Measurements from ENCODE around the gene ST7.
A peak's percentile ranks its signal among the peaks of the same experiment; 100 is the strongest.

ST7 gene

DNA sequence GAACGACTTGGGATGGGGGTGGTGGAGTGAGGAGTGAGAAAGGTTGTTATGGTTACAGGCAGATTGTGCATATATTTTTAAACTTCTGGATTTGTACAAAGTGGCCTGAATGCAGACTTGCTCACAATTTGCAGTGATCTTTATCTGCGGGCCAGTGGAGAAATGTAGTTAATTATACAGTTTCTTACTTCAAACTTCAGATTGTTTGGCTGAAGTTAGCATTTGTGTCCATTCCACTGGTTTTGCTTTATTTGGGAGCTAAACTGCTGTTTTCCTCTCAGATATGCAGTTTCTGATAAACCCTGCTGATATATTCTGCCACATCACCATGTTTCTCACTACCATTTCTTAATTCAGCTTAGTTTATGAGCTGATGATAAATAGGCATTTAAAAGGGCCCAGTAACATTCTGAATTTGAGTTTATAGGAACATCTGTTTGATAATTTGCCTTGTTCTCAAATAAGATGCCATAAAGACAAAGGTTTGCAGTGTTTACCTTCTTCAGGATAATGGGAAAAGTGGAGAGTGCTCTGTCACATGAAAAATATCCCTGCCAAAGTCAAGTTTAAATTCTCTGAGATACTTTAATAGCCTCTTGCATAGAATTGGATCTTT is 170.1 kb downstream of the ST7 start:
- Mint-ChIP-seq H3K4me1 (ENCODE audit: low read depth) (peaks cover 11% of the 10 kb centered on the region), H3K27me3 (peaks cover 2% of the 10 kb centered on the region), H3K36me3 (ENCODE audit: low read depth) (no peaks in the 10 kb centered on the region), H3K27ac (no peak overlapping the region), H3K9me3 (no peaks in the 10 kb centered on the region), H3K4me3 (no peak overlapping the region)
- no peak for DNase-seq

DNA sequence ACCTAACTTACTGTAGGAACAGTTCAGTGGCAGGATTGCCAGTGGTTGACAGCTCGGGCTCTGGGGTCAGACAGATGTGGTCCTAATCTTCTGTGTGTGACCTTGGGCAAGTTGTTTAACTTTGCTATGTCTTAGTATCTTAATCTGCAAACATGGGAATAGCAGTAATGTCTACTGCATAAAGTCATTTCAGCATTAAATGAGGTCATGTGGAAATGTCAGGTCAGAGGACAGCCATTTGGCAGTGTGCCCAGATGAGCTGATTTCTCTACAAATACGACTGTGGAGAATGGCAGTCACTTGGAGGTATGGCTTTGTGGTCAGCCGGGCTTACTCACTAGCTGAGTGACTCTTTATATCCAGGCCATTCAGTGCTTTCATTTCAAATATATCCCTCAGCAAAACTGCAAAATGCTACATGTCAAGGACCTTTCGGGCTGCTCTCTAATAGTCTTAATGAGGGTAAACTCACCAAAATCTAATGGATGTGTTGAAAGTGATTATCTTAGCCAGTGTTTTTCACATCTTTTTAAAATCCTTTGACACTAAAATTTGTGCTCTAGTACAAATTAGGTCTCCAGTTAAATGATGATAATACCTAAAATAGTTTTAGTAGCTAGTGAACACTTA is 171.4 kb downstream of the ST7 start:
- Mint-ChIP-seq H3K27me3 (no peaks in the 10 kb centered on the region), H3K36me3 (ENCODE audit: low read depth) (no peaks in the 10 kb centered on the region), H3K9me3 (no peaks in the 10 kb centered on the region), H3K4me3 (no peak overlapping the region), H3K27ac (peak overlapping the region; percentile 57), H3K4me1 (ENCODE audit: low read depth) (peaks cover 11% of the 10 kb centered on the region)
- peak; percentile 53 for DNase-seq

DNA sequence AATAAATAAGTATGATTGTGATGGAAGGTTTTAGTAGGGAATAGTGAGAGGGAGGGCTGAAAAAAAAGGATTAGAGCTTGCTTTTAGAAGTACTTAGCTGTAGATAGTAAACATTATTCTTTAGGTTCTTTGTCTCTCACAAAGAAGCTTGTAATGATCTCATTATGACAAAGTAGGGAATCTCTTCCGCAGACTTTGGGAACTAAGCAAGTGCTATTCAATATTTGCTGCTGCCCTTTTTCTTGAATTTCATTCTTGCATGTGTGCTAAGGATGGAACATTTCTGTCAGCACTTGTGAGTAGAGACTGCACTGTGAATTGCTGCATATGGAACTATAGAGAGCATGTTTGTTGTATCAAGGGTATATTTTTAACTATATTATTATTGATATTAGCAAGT is 173.4 kb downstream of the ST7 start:
- no peak for DNase-seq
- Mint-ChIP-seq H3K4me1 (ENCODE audit: low read depth) (peaks cover 12% of the 10 kb centered on the region), H3K4me3 (no peak overlapping the region), H3K27me3 (no peaks in the 10 kb centered on the region), H3K27ac (no peak overlapping the region), H3K9me3 (no peaks in the 10 kb centered on the region), H3K36me3 (ENCODE audit: low read depth) (peaks cover 2% of the 10 kb centered on the region)

GRCh38 chr7:117127585-117128168 is 174.4 kb downstream of the ST7 start:
- peaks cover 10% of the 10 kb centered on the region for H3K36me3 Mint-ChIP-seq (ENCODE audit: low read depth)
- DNase-seq, result peak; percentile 36
- no peak overlapping the region for H3K4me3 Mint-ChIP-seq
- H3K9me3 Mint-ChIP-seq, result no peaks in the 10 kb centered on the region
- no peaks in the 10 kb centered on the region for H3K27me3 Mint-ChIP-seq
- H3K4me1 Mint-ChIP-seq (ENCODE audit: low read depth), result peaks cover 20% of the 10 kb centered on the region
- H3K27ac Mint-ChIP-seq, result no peak overlapping the region

- Mint-ChIP-seq H3K27me3 (no peaks in the 10 kb centered on the region), H3K9me3 (no peaks in the 10 kb centered on the region), H3K27ac (no peak overlapping the region), H3K4me3 (no peak overlapping the region), H3K4me1 (ENCODE audit: low read depth) (peaks cover 21% of the 10 kb centered on the region), H3K36me3 (ENCODE audit: low read depth) (peaks cover 21% of the 10 kb centered on the region)
- no peak for DNase-seq
These were observed 176.2 kb downstream of the ST7 start for GRCh38 chr7:117129521-117129955.

DNA sequence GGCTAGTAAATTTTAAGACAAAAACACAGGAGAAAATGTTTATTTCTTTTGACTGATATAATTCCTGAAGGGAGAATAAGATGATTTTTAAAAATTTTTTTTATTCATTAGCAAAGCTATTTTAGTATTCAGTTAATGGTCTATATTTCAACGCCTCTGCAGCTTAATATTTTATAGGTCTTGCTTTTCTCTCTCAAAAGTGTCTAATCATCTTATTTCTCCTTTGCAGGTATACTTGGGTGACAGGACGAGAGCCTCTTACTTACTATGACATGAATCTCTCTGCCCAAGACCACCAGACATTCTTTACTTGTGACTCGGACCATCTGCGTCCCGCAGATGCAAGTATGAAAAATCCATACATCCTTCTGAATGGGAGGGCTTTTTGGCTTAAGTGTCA is 177.0 kb downstream of the ST7 start:
- Mint-ChIP-seq H3K36me3 (ENCODE audit: low read depth) (peaks cover 21% of the 10 kb centered on the region), H3K27me3 (no peaks in the 10 kb centered on the region), H3K4me3 (no peak overlapping the region), H3K27ac (no peak overlapping the region), H3K9me3 (no peaks in the 10 kb centered on the region), H3K4me1 (ENCODE audit: low read depth) (peaks cover 21% of the 10 kb centered on the region)
- no peak for DNase-seq

DNA sequence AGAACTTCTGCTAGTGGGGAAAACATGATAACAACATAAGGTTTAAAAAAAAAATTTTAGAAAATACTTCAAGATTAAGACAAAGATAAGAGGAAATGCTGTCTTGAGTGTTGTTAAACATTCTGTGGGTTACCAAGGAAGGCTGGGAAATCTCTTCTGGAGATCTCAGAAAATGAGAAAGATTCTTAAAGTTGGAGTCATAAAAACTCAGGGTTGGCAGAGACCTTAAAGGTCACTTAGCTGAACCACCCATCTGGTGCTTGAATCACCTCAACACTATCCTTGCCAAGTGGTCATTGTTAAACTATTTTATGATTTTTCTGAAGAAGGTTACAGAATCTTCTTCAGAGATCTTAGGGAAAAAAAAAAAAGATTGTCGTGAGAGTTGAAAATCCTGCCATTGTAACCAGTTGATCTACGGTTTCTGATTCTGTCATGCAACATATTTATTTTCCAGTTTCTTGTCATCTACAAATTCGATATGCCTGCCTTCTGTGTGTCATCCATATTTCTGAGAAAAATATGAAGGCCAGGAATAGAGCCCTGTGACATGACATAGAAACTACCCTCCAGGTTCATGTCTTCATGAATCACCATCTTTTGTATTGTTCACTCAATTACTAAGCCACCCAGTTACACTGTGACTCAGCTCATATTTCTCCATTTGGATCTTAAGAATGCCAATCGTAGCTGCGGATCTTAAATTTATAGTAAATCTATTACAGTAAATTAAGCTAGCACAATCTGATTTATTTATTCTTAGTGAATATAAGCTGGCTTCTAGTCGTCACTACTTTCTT is 179.2 kb downstream of the ST7 start:
- DNase-seq, result no peak

GRCh38 chr7:117133125-117133524 is 179.8 kb downstream of the ST7 start:
- Mint-ChIP-seq H3K27me3 (no peaks in the 10 kb centered on the region), H3K9me3 (no peaks in the 10 kb centered on the region), H3K4me3 (no peak overlapping the region), H3K36me3 (ENCODE audit: low read depth) (peaks cover 22% of the 10 kb centered on the region), H3K27ac (no peak overlapping the region), H3K4me1 (ENCODE audit: low read depth) (peaks cover 22% of the 10 kb centered on the region)
- DNase-seq, result no peak

More for the DNA sequence above, 179.2 kb downstream of the ST7 start:
- peaks cover 22% of the 10 kb centered on the region for H3K4me1 Mint-ChIP-seq (ENCODE audit: low read depth)
- no peaks in the 10 kb centered on the region for H3K9me3 Mint-ChIP-seq
- H3K27me3 Mint-ChIP-seq, result no peaks in the 10 kb centered on the region
- peaks cover 21% of the 10 kb centered on the region for H3K36me3 Mint-ChIP-seq (ENCODE audit: low read depth)
- no peak overlapping the region for H3K4me3 Mint-ChIP-seq
- peak overlapping the region; percentile 81 for H3K27ac Mint-ChIP-seq

DNA sequence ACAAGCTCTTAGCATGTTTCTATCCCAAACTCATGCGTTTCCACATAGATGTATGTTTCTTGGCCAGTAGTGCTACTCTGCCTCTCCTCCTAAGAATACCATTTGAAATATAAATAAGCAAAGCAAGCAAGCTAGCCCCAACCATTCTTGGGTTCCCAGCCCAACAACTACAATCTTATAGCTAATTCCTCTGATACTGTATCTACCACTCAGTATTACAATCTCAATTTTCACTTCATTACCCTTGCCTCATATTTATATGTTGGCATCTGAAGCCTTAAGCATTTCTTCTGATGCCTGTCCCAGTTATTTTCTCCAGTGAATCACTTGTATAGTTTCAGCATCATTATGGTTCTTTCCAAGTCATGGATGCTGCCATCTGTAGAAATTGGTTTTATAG is 181.1 kb downstream of the ST7 start:
- Mint-ChIP-seq H3K4me1 (ENCODE audit: low read depth) (peaks cover 22% of the 10 kb centered on the region), H3K27me3 (no peaks in the 10 kb centered on the region)

GRCh38 chr7:117134889-117135552 is 181.7 kb downstream of the ST7 start:
- DNase-seq, result no peak
- H3K27ac Mint-ChIP-seq, result peak overlapping the region; percentile 20
- no peak overlapping the region for H3K4me3 Mint-ChIP-seq
- peaks cover 32% of the 10 kb centered on the region for H3K36me3 Mint-ChIP-seq (ENCODE audit: low read depth)
- H3K27me3 Mint-ChIP-seq, result no peaks in the 10 kb centered on the region
- no peaks in the 10 kb centered on the region for H3K9me3 Mint-ChIP-seq
- peaks cover 22% of the 10 kb centered on the region for H3K4me1 Mint-ChIP-seq (ENCODE audit: low read depth)

More for the DNA sequence above, 181.1 kb downstream of the ST7 start:
- H3K4me3 Mint-ChIP-seq, result no peak overlapping the region
- no peaks in the 10 kb centered on the region for H3K9me3 Mint-ChIP-seq
- no peak for DNase-seq
- no peak overlapping the region for H3K27ac Mint-ChIP-seq
- H3K36me3 Mint-ChIP-seq (ENCODE audit: low read depth), result peaks cover 31% of the 10 kb centered on the region

DNA sequence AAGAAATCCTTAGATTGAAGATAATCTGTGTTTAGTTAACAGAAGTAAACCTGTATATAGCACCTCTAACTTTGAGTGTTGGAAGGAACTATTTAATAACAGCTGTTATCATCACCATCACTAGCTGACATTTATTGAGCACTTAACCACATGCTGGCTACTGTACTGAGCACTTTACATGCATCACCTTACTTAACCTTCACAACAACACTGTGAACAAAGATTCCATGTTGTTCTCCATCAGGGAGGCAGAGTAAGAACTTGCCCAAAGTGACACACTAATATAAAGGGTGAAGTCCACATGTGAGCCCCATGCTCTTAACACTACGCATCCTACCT is 182.2 kb downstream of the ST7 start:
- Mint-ChIP-seq H3K9me3 (no peaks in the 10 kb centered on the region), H3K27me3 (no peaks in the 10 kb centered on the region), H3K27ac (no peak overlapping the region), H3K36me3 (ENCODE audit: low read depth) (peaks cover 34% of the 10 kb centered on the region), H3K4me1 (ENCODE audit: low read depth) (peaks cover 22% of the 10 kb centered on the region), H3K4me3 (no peak overlapping the region)
- no peak for DNase-seq

DNA sequence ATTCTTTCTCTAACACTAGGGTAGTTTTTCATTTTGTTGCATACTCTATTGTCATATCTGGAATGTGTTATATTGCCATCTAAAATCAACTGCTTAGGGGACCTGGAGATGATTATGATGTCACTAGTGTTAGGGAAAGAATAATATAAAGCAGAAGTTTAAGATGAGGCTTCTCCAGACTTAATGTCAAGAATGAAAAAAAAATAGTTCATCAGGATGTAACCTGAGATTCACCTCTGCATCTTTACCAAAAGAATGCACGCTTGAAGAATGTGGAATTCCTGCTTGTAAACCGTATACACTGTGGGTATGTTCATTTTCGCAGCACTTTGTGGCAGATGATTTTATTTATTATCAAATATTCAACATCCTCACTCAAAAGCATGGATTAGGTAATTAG is 184.6 kb downstream of the ST7 start:
- H3K36me3 Mint-ChIP-seq (ENCODE audit: low read depth), result peaks cover 26% of the 10 kb centered on the region
- no peaks in the 10 kb centered on the region for H3K27me3 Mint-ChIP-seq
- no peak for DNase-seq

DNA sequence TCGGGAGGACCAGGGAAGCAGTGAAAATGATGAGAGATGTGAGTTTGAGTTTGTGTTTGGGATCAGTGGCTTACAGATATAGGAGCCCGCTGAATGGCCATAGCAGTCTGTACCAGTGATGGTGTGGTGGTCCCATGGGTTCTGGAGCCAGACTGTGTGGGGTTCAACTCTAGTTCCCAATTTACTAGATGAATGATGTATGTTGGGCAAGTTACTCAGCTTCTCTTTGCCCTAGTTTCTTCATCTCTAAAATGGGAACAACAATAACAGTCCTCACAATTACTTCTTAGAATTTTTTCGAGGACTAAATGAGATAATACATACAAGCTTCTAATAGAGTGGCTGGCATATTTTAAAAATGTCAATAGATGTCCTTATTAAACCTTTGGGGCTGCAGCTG is 185.2 kb downstream of the ST7 start:
- H3K4me1 Mint-ChIP-seq (ENCODE audit: low read depth), result peaks cover 8% of the 10 kb centered on the region
- no peak overlapping the region for H3K27ac Mint-ChIP-seq
- H3K36me3 Mint-ChIP-seq (ENCODE audit: low read depth), result peaks cover 21% of the 10 kb centered on the region

More for the DNA sequence above, 184.6 kb downstream of the ST7 start:
- Mint-ChIP-seq H3K27ac (no peak overlapping the region), H3K4me1 (ENCODE audit: low read depth) (peaks cover 11% of the 10 kb centered on the region), H3K9me3 (no peaks in the 10 kb centered on the region), H3K4me3 (no peak overlapping the region)

GRCh38 chr7:117138981-117139380 is 185.7 kb downstream of the ST7 start:
- Mint-ChIP-seq H3K27ac (no peak overlapping the region), H3K27me3 (no peaks in the 10 kb centered on the region), H3K36me3 (ENCODE audit: low read depth) (peaks cover 20% of the 10 kb centered on the region), H3K9me3 (no peaks in the 10 kb centered on the region), H3K4me1 (ENCODE audit: low read depth) (peaks cover 8% of the 10 kb centered on the region), H3K4me3 (no peak overlapping the region)
- no peak for DNase-seq

More for the DNA sequence above, 185.2 kb downstream of the ST7 start:
- Mint-ChIP-seq H3K27me3 (no peaks in the 10 kb centered on the region), H3K9me3 (no peaks in the 10 kb centered on the region), H3K4me3 (no peak overlapping the region)
- no peak for DNase-seq

All from activated T-cell treated with anti-CD3 and anti-CD28 coated beads, Interleukin-2, amount 50 U/mL, for 24 hours (primary cell).